HG03159 (cell line): Measurements from ENCODE around the gene GPBP1.
"Not testable (repeated sequence)": the region's sequence is repeated elsewhere in the genome, so short reads cannot be mapped to it uniquely, and the experiment has no call there.

ENCODE experiments used
- ATAC-seq: cut with Tn5 transposase; IDR thresholded peaks from one replicate; pipeline ENCODE4 v1.9.1; 2021; ENCODE audit warnings: mild to moderate bottlenecking, moderate library complexity; ENCODE audit not compliant: unreplicated experiment

The GPBP1 gene

DNA sequence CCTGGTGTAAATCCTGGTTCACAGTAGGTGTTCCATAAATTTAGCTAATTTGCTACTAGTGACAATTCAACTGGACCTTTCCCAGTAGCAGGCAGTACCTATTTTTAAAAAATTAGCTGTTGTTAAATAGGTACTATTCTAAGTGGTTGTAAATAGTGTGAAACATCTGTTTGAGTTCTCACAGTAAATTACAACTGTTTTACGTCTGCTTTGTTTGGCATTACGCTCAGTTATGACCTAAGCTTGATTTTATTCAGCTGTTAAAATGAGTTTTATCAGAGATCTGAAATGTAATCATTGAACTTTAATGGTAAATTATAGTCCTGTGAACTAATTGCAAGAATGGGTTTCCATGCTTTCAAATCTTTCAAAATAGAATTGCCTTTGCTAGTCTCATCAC is 93.9 kb downstream of the GPBP1 start:
- ATAC-seq, result no peak

DNA sequence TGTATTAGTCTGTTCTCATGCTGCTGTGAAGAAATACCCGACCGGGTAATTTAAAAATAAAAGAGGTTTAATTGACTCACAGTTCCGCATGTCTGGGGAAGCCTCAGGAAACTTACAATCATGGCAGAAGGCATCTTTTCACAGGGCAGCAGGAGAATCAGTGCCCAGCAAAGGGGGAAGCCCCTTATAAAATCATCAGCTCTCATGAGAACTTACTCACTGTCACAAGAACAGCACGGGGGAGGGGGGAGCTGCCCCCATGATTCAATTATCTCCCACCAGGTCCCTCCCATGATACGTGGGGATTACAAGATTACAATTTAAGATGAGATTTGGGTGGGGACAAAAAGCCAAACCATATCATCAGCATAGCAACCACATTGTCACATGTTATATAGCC is 102.5 kb downstream of the GPBP1 start:
- ATAC-seq, result no peak

DNA sequence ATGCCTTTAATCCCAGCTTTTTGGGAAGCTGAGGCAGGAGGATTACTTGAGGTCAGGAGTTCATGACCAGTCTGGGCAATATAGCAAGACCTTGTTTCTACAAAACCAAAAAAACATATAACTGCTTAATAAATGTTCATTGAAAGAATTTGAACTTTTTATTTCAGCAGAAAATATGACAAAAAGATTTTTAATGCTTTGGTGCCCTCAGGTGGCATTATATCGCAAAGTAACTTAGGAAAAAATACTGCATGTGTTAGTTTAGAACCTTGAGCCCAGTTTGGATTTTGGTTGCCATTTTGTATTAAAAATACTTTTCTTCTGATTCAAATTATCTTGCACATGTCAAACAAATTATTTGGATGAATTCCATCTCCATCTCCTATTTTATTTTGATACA is 103.2 kb downstream of the GPBP1 start:
- ATAC-seq, result no peak

DNA sequence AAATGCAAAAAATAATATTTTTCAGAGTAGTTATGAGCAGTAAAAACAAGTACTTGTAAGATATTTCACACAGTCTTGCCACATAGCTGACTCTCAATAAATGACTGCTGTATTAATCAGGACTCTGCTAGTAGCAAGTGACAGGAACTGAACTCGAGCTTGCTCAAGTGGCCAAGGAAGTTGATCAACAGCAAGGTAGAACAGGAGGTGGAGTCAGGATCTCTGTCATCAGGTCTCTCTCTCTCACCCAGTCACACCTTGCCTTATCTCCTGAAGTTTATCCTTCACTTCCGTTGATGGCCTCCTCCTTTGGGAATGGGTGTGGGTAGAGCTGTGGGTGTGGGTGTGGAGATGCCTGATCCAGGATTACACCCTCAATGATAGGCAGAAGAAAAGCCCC is 107.0 kb downstream of the GPBP1 start:
- no peak for ATAC-seq

DNA sequence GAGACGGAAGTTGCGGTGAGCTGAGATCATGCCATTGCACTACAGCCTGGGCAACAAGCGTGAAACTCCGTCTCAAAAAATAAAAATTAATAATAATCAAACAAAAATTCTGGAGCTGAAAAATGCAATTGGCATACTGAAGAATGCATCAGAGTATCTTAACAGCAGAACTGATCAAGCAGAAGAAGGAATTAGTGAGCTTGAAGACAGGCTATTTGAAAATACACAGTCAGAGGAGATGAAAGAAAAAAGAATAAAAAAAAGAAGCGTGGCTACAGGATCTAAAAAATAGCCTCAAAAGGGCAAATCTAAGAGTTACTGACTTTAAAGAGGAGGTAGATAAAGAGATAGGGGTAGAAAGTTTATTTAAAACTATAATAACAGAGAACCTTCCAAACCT is 111.2 kb downstream of the GPBP1 start:
- ATAC-seq, result not testable (repeated sequence)

DNA sequence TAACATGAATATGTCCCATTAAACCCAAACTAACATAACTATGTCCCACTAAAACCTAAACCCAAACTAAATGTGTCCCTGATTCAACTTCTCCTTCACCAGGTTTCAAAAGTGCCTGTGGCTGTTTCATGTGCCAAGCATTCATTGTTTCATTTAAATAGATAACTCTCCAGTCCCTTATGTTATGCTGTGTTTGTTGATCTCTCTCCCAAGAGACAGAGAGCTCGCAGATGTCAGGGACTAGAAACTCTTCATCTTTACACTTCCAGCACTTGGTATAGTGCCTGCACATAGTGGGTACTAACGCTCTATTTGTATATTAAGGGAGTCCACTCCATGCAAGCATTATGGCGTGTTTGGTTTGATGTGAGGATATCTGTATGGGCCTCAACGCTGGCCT is 118.0 kb downstream of the GPBP1 start:
- no peak for ATAC-seq

DNA sequence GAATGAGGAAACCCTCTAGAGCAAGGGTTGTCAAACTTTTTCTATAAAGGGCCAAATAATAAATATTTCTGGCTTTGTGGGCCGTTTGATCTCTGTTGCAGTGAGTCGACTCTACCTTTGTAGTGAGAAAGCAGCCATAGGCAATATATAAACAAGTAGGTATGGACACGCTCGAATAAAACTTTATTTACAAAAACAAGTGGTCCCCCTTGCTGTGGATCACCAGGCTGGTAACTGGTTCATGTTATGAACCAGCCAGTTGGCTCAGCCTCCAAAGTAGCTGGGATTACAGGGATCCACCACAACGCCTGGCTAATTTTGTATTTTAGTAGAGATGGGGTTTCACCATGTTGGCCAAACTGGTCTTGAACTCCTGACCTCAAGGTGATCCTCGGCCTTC is 118.5 kb downstream of the GPBP1 start:
- ATAC-seq, result no peak

DNA sequence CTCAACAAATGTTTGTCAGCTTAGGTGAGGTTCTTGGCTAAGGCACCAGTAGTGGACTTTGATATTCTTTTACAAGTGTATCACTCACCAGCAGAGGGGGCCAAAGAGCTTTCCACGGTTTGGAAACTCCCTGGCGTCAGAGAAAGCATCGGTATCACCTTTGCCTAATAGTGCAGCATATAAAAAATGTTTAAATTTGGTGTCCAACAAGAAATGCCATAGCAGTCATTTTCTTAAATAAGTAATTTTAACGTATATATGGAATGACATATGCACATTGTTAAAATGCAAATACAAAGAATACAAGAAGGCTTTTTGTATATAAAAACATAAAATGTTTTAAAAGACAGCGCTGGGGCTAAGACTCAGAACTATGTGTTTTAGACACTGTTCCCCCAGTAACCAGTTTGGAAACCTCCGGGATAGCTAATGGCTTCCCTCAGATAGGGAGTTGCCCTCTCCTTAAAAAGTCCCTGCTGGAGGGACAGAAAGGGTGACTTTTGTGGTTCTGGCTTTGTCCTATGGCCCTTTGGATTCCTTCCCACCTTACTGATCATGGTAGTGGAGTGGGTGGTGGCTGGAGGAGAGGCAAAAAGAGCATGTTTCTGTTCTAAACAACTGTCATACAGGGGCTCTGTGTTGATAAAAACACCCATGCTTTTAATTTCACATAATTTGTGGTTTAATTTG is 124.6 kb downstream of the GPBP1 start:
- ATAC-seq, result peak; percentile 67

DNA sequence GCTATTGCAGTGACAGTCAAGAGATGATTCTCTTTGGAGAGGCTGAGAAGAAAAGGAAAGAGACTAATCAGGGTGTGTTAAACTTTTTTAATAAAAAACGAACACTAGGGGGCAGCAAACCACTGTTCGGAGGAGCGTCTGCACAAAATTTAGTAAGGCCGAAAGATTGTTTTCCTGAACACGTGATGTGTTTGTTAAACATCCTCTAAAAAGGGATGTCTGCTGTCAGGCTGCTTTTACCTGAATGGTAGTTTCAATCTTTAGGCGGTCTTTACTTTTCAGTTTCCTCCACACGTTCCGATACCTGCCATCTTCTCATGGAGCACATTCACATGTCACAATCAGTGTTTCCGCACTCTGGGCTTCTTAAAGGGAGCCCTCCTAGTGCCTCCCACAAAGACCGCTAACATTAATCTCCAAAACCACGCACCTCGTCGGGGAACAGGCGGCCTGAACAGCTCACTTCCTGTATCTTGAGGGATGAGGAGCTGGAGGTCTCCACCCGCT is 125.2 kb downstream of the GPBP1 start:
- peak; percentile 40 for ATAC-seq

DNA sequence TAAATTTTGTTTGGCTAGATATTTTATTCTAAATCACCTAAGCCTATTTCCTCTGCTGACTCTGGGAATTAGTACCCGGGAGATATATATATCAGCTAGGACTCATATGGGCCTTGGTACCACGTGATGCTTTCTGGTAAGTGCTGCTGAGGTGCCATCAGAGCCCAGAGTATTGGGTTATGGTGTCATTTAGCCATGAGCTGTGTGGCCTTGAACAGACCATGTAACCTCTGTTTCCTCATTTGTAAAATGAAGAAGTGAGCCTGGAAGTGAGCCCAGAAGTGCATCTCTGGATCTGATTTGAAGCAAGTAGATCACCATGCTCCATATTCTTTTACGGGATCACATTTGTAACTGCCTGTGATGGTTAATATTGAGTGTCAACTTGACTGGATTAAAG is 126.1 kb downstream of the GPBP1 start:
- no peak for ATAC-seq

DNA sequence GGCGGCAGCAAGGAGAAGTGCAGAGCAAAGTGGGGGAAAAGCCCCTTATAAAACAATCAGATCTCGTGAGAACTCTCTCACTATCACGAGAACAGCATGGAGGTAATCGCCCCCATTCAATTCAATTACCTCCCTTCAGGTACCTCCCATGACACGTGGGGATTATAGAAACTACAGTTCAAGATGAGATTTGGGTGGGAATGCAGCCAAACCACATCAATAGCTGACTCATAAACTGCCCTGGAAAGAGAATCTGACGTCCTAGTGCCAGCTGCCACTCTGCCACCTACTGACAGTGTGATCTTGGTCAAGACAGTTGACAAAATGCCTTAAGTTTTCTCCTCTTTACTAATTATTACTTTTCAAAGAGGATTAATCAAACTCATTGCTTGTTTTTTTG is 128.3 kb downstream of the GPBP1 start:
- peak; percentile 37 for ATAC-seq

DNA sequence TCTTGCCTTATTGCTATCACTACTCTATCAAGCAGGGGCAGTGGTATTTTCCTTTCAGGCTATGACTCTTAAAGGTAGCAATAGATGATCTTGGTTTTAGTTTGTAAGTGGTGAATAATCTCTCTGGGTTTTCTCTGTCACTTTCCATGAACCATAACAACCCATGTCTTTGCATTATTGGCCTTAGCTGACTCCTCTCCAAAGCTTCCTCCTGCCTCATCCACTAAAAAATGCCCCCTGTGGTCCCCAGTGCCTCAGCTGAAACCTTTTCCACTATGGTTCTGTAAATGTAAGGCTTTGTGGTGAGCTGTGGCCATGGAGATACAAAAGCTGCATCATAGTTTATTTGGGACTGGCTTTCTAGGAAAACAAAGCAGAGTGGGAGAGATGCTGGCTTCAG is 128.8 kb downstream of the GPBP1 start:
- ATAC-seq, result no peak

DNA sequence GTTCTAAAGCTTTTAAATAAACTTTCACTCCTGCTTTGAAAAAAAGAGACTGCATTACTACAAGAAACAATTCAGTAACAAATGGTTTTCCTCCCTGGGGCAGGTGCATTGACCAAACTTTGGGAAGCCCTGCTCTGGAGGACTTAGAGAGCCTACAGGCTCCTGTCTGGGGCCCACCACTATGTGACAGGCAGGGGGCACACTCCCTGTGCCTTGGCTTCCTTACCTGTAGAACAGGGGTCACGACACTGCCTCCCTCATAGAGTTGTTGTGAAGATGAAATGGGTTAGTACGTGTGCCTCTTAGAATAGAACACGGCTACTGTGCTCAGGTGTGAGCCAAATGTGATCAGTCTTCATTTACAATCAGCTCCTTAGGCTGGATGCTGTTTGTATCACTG is 130.1 kb downstream of the GPBP1 start:
- ATAC-seq, result no peak

DNA sequence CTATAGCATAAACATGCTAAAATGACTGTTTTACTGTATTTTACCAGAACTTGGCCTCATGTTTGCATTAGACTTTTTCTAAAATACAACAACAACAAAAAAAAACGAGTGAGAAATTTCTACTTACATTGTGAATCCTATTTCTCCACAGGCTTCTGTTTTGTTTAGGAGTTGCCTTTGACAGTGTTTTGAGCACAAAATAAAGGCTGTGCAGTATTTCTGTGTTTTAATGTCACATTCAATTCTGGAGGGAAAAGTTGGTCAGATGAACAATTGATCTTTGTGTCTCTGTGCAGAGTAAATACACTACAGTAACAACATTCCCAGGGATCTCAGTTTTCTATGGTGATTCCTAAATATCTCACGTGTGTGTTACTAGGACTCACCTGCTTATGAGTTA is 131.1 kb downstream of the GPBP1 start:
- no peak for ATAC-seq

DNA sequence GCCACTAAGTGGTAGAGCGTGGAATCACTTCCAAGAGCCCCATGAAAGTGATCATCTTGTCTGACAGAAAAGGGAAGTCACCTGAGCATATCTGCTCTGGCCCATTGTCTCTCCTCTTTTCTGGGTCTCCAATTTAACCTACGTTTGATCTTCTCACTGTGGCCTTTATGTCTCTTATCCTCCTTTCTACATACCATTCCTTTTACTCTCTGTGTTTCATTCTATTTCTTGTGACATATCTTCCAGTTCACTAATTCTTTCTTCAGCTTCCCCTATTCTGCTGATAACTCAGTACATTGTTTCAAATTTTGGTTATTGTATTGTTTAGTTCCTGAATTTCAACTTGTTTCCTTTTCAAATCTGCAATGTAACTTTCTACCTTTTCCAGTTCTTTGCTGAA is 132.5 kb downstream of the GPBP1 start:
- ATAC-seq, result no peak

DNA sequence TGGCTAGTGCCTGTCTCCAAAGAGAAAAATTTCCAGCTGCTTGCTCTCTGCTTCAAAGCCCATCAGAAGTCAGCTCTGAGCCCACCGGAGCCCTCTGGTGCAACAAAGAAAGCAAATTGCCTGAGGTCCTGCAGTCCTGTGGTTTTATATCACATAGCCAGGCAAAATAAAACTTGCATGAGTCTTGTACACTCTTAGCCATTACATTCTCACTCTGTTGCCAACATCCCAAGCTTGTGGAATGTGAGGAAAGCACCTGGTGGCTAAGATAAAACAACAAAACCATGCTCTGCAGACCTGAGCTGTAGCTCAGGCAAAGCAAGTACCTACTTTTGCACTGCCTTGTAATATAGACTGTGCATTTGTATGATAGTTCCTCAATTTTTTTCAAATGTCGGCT is 133.7 kb downstream of the GPBP1 start:
- no peak for ATAC-seq

DNA sequence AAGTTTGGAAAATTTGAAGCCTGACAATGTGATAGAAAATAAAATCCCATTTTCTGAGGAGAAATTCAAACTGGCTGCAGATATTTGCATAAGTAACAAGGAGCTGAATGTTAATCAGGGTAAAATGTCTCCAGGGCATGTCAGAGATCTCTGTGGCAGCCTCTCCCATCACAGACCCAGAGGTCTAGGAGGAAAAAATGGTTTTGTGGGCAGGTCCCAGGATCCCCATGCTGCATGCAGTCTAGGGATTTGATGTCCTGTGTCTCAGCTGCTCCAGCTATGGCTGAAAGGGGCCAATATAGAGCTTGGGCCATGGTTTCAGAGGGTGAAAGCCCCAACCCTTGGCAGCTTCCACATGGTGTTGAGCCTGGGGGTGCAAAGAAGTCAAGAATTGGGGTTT is 135.2 kb downstream of the GPBP1 start:
- not testable (repeated sequence) for ATAC-seq

DNA sequence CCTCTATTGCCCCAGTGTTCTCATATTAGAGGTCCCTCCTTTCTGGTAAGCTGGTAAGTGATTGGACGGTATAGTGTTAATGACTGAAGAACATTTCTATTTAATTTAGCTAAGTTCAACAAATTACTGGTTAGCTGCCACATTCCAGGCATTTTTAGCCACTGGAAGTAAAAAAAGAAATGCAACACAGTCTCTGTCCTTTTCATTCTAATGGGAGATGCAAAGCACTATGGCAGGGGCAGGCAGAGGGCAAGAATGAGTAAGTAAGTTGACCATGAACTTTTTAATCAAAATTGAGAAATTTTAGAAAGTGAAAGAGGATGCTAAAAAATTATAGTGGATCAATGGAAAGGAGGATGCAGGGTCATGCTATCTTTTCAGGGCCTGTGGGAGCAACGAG is 137.4 kb downstream of the GPBP1 start:
- no peak for ATAC-seq

DNA sequence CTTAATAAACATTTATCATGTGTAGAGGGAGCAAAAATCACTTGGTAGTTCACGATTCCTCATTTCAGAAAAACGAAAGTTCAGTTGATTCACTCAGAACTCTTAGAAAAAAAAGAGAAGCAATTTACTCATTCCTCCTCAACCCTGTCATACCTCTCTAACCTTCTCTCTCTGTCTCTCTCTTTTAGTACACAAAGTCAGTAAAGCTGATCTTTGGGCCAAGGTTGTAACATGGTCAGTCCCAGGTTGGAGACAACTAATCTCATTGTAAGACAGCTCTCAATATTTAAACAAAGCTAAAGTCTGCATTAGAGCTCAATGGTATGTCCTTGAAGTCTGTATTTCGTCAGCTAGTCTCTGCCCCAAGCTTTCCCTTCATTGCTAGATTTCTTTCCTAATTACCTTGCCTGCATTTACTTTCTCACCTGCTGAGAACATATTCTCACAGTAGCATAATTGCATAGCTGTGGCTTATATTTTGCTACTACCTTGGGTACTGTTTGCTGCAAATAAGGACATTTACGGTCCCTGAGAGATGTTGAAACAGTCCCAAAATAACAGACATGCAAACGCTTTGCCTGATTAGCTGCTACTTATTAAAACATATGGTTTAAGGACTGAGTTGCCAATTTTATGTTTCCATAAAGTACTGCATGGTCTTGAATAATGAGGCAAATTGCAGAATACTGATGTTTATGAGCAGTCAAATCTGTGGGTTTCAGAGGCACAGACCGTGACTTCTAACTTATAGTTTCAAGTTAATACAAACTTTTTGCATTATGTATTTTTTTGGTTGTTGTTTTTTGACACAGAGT is 138.3 kb downstream of the GPBP1 start:
- ATAC-seq, result no peak

DNA sequence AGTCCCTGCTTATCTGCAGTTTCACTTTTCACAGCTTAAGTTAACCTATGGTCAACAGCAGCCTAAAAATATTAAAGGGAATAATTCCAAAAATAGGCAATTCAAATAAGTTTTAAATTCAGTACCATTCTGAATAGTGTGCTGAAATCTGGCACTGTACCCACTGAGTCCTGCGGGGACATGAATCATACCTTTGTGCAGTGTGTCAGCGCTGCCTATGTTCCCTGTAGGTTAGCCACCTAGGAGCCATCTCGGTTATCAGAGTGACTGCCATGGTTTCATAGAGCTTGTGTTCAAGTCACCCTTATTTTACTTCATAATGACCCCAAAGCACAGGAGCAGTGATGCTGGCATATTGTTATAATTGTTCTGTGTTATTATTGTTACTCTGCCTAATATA is 139.9 kb downstream of the GPBP1 start:
- ATAC-seq, result no peak
